Nucleus accumbens (tissue), 56 donors: ENCODE measurements around the gene TAAR1.
"Not testable (repeated sequence)": the region's sequence is repeated elsewhere in the genome, so short reads cannot be mapped to it uniquely, and the experiment has no call there.

Experiments
- DNase-seq, 56 donors: peaks; one replicate each; lab custom pipeline; 2025; lab: John Stamatoyannopoulos, UW

TAAR1 gene, protein sequence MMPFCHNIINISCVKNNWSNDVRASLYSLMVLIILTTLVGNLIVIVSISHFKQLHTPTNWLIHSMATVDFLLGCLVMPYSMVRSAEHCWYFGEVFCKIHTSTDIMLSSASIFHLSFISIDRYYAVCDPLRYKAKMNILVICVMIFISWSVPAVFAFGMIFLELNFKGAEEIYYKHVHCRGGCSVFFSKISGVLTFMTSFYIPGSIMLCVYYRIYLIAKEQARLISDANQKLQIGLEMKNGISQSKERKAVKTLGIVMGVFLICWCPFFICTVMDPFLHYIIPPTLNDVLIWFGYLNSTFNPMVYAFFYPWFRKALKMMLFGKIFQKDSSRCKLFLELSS

DNA sequence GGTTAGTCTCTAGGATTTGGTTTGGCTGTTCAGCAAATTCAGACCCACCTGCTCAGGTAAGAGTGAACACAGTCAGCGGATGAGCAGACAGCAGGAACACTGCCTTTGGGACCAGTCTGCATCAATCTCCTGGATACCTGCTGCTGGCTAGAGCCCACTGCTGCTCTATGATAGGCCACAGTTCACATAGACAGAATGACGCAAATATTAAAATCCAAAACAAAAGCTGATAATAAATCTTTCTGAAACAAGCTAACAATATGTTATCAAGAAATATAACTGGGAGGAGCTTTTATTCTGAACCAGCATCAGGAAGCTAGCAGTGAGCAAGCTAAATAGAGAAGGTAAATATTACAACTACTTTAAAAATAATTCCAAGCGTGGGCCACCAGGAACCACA, at the start of gene TAAR1:
TSS of gene TAAR1 (minus strand) at position 101 of the 400 bp plus-strand sequence. CDS start 13,179 bp downstream, outside the sequence.
- DNase-seq, result no peak

DNA sequence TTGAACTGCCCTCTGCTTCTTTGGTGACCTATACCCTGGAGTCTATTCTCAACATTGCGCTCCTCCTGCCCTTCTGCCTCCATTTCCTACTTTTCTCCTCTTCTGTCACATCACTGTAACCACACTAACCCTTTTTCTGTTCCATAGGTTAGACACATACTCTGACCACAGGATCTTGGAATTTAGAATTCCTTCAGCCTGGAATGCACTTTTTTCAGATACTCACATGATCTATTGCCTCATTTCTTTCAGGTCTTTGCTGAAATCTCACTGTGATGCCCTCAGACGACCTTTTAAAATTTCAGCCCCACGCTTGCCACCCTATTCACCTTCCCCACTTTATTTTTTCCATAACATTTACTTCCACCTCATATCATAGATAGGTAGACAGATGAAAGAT, 49.8 kb upstream of the TAAR1 start:
- DNase-seq, result no peak

DNA sequence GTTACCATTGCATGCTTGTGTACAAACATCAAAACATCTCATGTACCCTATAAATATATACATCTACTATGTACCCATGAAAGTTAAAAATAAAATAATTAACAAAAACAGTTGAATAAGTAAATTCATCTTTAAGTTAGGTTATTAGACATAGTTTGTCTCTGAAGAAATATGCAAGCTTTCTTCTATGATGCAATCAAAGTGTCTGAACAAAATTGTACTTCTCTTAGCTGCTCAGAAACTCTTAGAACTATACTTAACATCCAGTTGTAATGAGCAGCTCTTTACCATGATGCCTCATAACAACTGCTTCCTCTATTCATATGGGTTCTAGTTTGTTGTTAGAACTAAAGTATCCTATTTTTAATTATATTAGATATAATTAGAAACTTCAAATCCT, 49.0 kb upstream of the TAAR1 start:
- DNase-seq, result no peak

DNA sequence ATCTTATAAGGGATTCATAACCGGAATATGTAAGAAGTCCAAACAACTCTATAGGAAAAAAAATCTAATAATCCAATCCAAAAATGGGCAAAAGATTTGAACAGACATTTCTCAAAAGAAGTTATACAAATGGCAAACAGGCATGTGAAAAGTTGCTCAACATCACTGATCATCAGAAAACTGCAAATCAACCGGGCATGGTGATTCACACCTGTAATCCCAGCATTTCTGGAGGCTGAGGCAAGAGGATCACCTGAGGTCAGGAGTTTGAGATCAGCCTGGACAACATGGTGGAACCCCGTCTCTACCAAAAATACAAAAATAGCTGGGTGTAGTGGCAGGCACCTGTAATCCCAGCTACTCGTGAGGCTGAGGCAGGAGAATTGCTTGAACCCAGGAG, 47.8 kb upstream of the TAAR1 start:
- DNase-seq, result not testable (repeated sequence)

- DNase-seq, result no peak
These were observed 45.0 kb upstream of the TAAR1 start for GRCh38 chr6:132703936-132704335.

DNA sequence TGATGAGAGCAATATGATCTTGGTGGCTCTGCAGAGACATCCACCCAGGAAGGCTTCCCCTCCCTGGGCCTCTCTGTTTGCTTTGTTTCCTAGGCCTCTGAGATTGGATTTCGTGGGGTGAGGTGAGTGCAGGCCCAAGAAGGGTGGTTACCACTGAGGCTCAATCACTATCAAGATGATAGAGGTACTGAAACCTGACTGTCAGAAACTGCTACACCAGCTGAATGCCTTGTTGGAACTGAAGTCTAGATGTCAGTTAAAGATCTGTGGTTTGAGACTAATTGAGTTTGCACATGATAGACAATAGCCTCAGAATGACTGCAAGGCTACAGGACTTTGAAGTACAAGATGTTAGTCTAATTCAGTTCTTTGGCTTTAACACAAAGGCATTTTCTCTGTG, 39.6 kb upstream of the TAAR1 start:
- no peak for DNase-seq

DNA sequence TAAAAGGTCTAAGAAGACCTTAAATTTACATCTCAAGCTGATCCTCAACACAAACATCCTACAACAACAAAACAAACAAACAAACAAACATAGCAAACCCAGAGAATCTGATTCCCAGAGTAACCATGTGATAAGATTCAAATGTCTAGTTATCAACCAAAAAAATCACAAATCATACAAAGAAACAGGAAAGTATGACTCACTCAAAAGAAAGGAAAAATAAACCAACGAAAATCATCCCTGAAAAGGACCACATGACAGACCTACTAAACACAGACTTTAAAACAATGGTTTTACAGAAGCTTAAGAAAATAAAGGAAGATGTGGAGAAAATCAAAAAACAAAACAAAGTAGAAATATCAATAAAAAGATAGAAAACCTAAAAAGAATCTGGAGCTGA, 36.8 kb upstream of the TAAR1 start:
- no peak for DNase-seq

DNA sequence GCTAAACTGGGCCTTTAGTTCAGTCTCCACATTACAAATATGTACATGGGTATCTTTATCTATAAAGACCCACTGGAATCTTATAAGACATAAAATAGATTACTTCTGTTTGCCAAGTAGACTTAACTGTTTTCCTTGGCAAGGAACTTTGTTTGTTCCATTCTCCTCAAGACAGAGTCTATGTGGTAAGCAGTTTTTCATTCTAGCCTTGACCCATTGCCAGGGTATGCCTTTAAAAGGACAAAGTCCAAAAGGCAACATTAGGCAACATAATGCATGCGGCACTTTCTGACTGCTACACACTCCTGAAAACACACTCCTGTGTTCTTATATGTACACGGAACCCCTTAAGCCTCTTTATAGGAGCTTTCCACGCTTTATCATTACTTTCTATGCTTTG, 34.5 kb upstream of the TAAR1 start:
- no peak for DNase-seq

DNA sequence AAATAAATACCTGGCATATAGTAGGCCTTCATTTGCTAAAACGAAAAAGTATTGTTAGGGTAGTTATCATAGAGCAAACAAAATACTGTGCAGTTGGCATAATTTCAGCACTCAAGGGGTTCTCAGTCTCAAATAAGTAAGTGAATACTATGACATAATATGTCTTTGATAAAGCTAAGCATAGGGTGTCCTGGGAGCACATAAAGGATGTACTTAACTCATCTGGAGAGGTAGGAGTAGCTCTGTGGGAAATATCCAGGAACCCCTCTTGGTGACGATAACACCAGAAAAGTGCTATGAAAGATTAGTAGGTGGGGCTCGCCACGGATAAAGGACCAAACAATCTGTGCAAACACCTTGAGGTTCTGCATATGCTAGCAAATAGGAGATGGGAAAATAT, 31.7 kb upstream of the TAAR1 start:
- DNase-seq, result no peak

- no peak for DNase-seq
These were observed 28.3 kb upstream of the TAAR1 start for GRCh38 chr6:132687306-132687705.

GRCh38 chr6:132686531-132686930, 27.5 kb upstream of the TAAR1 start:
- no peak for DNase-seq

DNA sequence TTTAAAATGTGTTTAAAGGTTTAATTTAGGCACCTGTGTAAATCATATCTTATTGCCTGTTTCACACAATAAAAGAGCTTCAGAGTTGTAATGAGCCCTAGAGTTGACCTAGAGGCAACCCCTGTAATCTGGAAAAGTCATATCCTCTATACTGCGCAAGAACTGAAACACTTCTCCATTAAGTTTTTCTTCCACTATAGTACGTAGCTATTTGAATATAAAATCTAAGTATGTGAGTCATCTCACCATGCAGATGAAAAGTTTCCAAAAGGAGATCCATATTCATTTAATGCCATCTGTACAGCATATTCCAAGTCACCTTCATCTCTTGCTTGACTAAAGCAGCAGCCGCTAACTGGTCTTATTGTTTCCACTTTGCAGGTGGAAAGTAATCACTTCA, 26.0 kb upstream of the TAAR1 start:
- no peak for DNase-seq

DNA sequence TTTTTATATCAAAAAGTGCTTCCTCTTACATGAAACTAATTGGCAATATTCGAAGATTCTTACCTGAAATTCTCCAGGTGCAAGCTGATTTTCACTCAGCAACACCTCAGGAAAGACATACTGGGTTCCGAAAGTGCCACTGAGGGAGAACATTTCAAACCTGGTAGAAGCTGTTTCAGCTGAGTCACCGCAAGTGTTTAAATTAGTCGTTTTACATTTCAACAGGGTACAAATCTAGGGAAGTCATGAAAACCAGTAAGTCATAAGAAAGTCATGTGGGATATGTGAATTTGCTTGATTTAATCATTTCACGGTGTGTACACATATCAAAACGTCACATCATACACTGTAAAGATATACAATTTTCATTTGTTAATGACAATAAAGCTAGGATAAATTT, 25.3 kb upstream of the TAAR1 start:
- no peak for DNase-seq

- DNase-seq, result no peak
These were observed 24.6 kb upstream of the TAAR1 start for GRCh38 chr6:132683543-132683942.

GRCh38 chr6:132679094-132679493, 20.1 kb upstream of the TAAR1 start:
- DNase-seq, result not testable (repeated sequence)

DNA sequence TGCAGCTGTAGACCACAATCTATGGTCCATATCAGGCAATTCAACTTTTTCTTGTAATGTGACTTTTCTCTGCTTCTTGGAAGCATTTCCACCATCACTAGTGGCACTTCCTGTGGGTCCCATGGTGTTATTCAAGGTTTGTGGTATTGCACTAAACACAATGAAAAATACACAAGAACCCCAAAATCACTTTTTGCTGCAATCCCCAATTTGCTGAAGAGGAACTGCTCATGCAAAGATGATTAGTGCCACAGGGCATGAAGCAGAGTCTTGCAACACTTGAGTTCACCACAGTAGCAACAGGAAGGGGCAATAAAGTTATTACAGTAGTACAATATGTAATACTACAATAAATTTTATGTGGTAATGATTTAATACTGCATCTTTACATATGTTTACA, 16.8 kb upstream of the TAAR1 start:
- DNase-seq, result no peak

- DNase-seq, result no peak
These were observed 16.0 kb upstream of the TAAR1 start for GRCh38 chr6:132675002-132675401.

- no peak for DNase-seq
These were observed 14.6 kb upstream of the TAAR1 start for GRCh38 chr6:132673376-132674094.

DNA sequence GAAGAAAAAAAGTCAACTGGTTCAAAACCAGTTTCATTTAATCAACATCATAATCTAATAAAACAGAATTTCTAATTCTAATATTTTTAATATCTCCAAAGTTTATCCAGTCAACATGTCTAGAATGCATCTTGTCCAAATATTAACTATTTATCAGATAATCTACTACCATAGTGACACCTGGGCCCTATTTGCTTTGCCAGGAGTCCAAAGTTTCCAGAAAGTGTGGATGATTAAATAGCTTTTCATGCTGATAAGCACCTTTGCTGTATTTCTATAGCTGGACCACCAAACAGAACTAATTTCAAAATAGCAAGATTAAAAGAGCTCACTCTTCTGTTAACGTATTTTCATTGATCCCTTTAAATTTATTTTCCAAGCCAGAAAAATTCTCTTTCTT, 12.3 kb upstream of the TAAR1 start:
- DNase-seq, result no peak

- peak in 1 of 56 donors; percentile 0 for DNase-seq
These were observed 10.8 kb upstream of the TAAR1 start for GRCh38 chr6:132669690-132670291.

GRCh38 chr6:132666118-132666517, 7.1 kb upstream of the TAAR1 start:
- no peak for DNase-seq
